Measurements from ENCODE around the gene BSDC1.
"Not testable (repeated sequence)": the region's sequence is repeated elsewhere in the genome, so short reads cannot be mapped to it uniquely, and the experiment has no call there.

The BSDC1 gene

DNA sequence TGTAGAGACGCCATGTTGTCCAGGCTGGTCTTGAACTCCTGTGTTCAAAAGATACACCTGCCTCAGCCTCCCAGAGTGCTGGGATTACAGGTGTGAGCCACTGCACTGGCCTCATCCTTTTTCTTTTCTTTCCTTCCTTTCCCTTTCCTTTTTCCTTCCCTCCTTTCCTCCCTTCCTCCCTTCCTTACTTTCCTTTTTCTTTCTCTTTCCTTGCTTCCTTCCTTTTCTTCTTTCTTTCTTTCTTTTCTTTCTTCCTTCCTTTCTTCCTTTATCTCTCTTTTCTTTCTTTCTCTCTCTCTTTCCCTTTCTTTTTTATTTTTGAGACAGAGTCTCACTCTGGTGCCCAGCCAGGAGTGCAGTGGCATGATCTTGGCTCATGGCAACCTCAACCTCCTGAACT is 37.8 kb downstream of the BSDC1 start:
- DNase-seq: no peak

DNA sequence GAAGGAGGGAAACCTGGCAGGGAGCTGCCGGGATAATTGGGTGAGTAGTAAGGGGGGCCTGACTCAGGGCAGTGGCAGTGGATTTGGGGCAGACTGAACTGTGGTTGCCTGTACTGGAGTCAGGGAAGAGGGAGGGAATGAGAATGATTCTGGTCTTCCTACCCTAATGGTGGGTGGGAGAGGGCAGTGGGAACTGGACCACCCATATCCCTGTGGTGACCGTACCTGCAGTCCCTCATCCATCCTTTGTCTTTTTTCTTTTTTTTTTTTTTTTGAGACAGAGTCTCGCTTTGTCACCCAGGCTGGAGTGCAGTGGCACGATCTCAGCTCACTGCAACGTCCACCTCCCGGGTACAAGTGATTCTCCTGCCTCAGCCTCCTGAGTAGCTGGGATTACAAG is 38.5 kb downstream of the BSDC1 start:
- not testable (repeated sequence) for DNase-seq

DNA sequence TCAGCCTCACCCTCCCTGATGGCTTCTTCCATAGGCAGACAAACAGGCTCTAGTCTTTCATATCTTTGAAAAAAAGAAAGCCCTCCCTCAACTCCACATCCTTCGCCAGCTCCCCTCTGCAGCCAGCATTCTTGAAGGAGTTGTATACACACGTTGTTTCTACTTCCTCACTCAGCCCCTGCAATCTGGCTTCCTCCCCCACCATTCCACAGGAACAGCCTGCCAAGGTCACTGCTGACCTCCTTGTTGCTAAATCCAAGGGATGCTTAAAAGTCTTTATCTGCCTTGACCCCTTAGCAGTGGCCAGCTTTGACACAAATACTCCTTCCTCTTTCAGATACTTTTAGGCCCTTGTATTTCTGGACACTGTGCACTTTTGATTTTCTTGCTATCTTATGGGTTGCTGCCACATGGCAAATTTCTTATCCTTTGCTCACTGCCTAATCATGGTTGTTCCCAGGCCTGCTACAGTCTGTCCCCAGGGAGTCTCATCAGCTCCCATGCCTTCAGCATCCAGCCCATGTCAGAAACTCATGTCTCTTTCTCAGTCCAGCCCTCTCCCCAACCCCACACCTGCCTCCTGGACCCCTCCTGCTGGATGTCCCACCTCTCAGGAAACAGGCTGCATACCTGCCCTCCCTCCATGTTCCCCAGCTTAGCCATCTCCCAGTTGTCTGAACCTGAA is 40.2 kb downstream of the BSDC1 start:
- DNase-seq: no peak

DNA sequence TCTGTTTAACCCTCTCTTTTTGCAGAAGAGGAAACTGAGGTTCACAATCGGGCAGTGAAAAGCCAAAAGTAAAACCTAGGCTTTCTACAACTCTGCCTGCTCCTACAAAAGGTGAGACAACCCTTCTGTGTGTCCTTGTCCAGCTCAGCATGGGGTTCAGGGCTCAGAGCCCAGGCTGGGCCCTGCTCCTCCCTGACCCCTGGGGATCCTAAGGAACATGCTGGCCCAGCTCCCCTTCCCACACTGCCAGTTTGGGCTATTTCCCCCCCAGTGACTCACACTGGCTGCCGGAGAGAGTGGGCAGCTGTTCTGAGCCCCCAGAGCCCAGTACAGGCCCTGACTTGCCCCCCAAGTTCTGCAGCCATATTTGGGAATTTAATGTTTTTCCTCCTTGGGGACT is 40.8 kb downstream of the BSDC1 start:
- DNase-seq: no peak

DNA sequence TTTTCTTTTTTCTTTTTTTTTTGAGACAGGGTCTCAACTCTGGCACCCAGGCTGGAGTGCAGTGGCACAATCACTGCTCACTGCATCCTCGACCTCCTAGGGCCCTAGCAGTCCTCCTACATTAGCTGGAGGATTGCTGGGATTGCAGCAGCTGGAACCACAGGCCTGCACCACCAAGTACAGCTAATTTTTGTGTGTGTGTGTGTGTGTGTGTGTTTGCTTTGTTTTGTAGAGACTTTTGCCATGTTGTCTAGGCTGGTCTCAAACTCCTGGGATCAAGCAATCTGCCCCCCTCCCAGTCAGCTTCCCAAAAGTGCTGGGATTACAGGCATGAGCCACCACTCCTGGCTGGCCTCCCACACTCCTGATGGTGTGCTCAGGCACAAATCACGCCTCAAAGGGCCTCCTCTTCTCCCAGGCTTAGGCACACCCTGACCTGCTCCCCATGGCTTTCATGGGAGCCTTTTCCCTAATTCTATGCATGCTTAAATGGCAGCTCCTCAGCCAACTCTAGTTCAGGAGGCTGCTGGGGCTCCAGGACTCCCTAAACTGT is 41.3 kb downstream of the BSDC1 start:
- DNase-seq: no peak

DNA sequence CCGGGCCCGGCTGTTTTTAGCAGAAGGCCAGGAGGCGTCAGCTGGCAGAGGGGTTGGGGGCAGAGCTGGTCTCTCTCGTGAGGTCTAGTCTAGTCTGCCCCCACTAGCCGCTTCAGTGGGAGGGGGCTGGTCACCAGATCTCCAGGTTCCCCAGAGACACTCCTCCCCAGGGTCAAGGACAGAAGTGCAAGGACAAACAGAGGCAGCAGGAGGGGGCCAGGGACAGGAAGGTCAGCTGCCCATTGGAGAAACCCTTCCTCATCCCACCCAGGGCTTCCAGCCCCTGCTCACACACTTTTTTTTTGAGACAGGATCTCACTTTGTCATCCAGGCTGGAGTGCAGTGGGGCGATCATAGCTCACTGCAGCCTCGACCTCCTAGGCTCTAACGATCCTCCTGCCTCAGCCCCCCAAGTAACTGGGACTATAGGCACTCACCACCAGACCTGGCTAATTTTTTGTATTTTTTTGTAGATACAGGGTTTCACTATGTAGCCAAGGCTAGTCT is 41.9 kb downstream of the BSDC1 start:
- no peak for DNase-seq

DNA sequence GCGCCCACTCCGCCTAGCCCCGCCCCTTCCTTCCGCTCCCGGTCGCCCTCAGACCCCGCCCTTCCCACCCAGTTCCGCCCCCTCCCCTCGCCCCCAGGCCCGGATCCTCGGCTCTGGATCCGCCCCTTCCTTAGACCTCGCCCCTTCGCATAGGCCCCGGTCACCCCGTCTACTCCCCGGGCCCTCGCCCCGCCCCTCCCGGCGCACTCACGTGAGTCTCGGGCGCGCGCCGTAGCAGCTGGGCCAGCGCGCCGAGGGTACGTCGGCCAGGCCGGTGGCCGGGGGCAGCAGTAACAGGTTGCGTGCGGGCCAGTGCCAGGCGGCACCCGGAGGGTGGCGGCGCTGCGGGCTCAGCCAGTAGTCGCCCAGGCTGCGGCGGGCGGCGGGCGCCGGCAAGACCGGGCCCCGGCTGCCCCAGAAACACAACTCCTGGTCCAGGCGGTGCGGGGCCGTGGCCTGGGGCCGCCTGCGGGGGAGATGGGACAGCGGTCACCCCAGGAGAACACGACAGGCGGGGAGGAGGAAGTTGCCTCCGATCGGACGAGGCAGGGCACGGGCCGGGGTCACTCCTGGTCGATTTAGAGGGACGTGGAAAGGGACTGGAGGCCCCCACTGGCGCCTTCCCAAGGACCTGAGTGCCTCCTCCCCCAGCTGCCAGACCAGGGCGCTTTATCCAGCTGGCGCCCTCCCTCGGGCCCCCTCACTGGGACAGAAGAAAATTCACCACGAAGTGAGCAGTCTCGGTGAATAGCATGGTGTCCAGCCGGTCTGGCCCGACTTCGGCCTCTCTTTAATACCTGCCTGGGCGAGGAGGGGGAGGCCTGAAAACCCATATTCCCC is 42.6 kb downstream of the BSDC1 start:
- peak; percentile 95 for DNase-seq

DNA sequence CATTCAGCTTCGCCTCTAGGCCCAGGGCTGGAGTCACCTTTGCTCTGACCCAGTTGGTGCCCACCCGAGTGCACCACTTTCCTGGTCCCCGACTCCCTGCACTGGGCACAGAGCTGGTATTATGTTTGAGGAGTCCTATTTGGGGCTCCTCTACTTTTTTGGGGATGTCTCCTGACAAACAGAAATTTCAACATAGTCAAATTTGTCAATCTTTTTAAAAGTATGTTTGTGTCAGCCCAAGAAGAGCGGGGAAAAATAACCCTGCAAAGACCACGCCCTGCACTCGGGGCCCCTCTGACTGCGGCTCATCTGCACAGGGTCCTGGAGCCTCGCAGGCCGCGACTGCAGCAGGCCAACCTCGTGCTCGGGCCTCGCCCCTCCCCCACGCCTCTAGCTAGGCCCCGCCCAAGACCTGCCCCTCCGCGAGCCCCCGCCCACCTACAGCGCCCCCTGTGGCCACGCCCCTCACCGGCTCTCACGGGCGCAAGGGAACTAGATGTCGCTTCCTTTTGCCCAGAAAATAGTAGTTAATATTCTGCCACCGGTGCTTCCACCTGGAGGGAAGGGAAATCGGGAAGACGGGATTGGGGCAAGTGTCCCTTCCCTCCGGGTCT is 43.3 kb downstream of the BSDC1 start:
- DNase-seq: no peak

DNA sequence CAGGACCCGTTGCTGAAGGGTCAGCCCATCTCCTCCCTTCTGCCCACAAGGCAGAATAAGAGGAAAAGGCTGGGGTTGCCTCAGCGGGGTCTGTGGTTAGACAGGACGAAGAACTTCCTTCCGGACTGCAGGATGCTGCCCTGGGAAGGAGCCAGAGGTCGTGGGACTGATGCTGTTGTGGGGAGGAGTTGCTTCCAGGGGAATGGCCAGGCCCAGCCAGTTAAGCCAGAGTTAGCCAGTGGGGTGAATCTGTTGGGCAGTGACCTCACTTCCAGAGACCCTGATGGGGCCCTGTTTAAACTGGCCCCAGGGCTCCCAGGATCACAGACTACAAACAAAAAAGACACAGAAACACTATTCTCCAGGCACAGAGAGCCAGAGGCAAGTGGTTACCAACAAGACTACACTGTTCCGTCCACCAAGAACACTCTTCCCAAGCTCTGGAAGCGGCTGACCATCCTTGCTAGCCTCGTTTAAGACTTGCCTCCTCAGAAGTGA is 45.0 kb downstream of the BSDC1 start:
- DNase-seq: no peak

DNA sequence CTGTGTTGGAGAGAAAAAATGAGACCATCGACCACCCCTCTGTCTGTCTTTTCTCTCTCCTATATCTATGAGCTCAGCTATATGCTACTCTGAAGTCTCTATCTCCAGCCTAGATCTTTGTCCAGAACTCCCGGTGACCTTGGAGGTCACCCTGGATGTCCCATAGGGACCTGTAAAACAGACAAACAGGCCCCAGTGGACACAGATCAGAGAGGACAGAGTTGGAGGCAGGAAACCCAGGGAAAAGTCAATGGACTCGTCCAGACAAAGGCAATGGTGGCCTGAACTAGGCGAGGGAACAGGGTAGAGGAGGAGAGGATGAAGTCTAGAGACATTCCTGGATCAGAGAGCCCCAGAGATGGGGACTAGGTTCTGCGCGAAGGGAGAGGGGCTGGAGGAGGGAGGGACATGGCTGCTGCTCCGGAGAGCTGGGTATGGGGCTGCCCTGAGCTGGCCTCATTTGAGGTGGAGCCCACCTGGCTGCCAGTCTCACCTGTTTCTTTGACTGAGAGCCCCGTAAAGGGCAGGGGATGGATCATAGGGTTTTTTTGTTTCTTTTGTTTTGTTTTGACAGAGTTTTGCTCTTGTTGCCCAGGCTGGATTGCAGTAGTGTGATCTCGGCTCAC is 47.6 kb downstream of the BSDC1 start:
- no peak for DNase-seq

DNA sequence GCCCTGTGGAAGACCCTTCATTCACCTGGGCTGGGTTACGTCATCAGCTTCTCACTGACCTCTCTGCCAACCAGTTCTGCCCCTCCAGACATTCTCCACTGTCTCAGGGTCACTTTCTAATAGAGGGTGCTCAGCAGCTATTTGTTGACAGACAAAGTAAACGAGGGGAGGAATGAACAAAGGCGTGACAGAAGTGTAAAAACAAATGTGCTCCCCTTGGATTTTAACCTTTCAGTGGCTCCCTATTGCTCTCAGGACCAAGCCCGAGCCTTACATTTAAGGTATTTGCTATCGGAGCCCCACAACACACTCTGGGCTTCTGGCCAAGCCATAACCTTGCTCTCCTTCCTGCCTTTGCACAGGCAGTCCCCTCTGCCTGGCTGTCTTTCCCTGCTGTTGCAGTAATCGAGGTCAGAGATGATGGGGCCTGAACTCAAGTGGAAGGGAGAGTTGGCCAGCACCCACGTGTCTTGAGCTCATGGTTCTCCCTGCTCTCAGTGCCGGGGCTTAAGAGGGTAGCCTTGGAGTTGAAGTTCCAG is 48.9 kb downstream of the BSDC1 start:
- DNase-seq: no peak

DNA sequence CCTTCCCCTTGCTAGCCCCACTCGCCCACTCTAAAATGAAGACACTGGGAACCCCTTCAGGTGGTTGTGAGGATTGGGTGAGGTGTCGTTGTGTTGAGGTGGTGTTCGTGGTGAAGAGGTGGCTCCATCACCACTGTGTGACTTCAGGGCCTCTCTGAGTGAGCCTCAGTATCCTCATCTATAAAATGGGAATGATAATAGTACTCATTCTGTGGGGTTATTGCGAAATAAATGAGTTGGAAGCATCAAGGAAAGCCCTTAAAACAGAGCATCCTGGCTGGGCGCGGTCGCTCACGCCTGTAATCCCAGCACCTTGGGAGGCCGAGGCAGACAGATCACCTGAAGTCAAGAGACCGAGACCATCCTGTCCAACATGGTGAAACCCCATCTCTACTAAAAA is 51.5 kb downstream of the BSDC1 start:
- DNase-seq: no peak

DNA sequence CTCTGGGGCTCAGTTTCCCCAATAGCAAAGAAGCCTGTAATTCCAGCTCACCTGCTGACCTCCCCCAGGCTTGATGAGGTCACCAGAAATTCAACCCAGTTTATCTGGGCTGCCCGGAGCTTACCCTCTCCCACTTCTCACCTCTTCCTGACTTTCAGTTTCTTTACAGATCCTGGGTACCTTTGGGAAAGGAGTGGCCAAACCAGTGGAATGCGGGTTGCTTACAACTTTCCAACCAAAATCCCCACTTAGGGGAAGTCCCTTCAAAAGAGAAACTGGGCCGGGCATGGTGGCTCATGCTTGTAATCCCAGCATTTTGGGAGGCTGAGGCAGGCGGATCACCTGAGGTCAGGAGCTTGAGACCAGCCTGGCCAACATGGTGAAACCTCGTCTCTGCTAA is 52.3 kb downstream of the BSDC1 start:
- DNase-seq: no peak

DNA sequence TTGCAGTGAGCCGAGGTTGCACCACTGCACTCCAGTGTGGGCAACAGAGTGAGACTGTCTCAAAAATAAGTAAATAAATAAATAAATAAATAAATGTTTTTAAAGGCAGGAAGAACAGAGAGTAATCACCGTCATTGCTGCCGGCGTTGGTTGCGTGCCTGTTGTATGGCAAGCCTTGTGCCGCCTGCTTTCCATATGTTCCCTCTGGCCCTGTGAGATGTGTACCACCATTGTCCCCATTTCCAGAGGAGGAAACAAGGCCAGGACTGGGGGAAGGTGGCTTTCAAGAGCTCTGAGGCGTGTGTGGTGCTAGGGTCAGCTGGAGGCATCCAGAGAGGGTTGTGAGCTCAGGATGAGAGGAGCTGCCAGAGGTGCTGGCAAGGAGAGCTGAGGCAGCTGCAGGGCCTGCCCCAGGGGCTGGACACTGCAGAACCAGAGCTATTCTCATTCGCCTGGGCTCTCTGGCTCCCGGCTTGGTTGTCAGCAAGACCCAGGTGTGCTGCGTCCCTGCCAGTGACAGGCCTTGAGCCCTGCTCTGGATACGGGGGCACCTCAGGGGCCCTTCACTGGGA is 53.0 kb downstream of the BSDC1 start:
- no peak for DNase-seq

DNA sequence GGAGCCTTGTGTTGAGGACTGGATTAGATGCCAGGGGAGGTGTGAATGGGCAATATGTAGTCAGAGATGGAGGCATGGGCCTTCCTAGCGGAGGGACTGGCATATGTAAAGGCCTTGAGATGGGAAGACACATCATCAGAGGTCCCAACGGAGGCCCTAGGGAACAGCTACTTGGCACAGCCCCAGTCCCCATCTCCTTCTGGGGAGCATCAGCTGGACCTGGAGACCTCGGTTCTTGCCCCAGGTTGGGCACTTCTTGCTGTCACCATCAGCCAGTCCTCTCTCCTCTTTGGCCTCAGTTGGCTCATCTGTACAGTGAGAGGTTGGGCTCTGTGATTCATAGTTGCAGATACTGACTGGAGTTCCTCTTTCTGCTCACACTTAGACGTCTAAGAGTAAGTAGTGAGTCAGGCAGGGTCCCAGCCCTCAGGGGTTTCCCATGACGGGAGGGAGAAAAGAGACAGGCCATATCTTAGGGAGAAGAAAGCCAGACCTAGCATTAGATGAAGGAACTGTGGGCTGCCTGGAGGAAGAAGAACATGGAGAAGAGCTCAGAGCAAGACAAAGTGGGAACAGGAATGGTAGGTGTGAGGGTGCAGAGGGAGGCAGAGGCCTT is 54.8 kb downstream of the BSDC1 start:
- no peak for DNase-seq

DNA sequence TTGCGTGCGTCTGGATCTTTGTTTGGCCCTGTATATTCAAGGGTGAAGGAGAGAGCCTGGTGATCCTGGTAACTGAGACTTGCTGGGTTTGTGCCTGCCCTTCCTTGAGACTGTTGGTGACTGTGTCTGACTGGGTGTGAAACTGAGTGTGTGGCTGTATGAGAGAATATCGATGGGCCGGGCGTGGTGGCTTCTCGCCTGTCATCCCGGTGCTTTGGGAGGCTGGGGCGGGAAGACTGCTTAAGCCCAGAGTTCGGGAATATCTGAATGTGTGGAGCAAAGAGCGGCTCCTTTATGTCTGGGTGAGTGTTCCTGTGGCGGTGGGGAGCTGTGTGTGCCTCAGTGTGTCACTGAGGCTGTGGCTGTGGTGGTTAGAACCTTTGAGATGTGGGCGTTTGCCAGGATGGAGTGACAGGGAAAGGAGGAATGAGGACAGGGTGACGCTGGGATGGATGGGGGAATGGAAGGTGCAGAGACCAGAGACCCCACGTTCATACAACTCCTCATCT is 55.5 kb downstream of the BSDC1 start:
- no peak for DNase-seq

DNA sequence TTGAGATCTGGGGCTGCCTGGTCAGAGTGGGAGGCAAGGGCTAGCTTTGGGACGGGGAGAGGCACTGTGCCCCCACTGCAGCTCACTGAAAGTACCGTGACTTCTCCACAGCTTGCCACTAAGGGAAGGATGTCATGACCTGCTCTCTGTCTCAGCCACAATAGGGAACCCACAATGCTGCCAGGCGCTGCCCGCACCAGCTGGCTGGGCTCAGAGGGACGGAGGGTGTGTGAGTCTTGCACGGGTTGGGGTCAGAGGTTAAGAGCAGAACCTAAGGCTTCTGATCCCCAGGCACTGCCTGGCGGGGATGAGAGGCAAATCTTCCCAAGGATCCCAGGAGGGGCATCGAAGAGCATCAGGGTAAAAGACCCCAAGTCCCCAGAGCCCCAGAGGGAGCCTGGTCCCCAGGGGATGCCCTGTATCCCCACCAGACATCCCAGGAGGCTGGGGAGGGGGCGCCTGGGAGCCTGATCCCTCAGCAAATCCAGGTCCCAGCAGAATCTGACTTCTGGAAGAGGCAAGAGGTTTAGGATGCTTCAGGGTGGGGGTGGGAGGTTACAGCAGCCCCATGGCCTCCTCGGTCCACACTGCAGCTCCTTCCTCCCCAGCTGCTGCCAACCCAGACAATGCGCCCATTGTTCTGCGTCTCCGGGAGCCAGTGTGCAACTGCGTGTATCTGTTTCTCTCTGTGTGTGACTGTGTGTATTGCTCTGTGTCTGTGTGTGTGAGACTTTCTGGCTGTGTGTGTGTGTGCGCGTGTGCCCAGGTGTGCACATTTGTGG is 56.2 kb downstream of the BSDC1 start:
- peak; percentile 40 for DNase-seq

DNA sequence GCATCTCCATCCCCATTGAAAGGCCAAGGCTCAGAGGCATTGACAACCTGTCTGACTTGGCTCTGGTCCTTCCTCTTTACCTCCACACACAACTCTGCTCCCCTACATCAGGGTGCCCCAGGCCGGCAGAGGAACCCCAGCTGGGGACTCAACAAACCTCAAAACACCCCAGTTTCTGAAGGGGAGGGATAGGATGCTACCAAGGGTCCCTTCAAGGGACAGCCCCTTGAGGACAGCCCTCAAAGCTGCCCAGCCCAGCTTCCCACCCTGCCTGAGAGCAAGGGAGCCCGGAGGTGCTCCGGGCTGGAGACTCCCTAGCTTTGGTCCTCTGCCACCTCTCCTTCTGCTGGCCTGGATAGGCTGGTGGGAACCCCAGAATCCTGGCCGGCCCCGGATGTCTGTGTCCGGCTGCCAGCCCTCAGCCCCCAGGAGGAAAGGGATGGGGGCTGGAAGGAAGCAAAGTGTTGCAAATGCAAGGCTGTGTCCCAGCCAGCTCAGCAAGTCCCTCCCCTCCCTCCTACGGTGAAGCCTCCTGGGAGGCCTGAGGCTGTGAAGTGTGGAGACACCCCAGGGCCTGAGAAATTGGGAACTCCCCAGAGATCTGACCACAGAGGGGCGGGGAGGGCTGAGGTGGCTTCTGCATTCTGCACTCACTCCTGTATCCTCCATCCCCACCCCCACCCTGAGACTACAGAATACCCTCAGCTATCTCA is 57.1 kb downstream of the BSDC1 start:
- peak; percentile 76 for DNase-seq

DNA sequence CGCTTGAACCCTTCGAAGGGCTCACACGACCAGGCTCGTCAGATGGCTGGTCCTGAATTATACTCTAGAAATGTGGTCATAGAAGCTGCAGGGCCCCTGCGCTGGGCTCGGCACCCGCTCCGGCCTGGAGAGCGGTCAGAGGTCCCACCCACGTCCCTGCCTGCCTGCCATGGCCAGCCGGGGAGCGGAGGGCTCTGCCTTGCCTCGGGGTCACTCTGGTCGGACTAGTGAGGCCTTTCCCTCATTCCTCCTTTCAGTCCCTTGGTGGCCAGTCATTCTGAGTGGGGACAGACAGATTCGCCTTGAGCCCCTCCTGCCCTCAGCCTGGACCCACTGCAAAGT is 57.7 kb downstream of the BSDC1 start:
- no peak for DNase-seq
